Fibroblast of skin of left quadriceps (primary cell): Measurements from ENCODE around the gene IL18RAP.

ENCODE experiments used
- DNase-seq, 2 experiments: peaks; one replicate each; pipeline ENCODE4 v3.0.0-alpha.2; 2013; ENCODE audit warnings: low read depth in 2 of 2

Gene IL18RAP

GRCh38 chr2:102498414-102498813 lies 75.5 kb downstream of the IL18RAP start:
- no peak for DNase-seq

- DNase-seq: no peak
These were observed 76.6 kb downstream of the IL18RAP start for GRCh38 chr2:102499558-102499957.
